Transverse colon (tissue), 4 donors: ENCODE measurements around the gene MAPKAPK2. TPM values are rescaled to one million over a fixed set of nuclear protein-coding genes. Genes with fewer than 3 reads are reported as not detected.

ENCODE experiments used
- DNase-seq: peaks from one replicate; pipeline ENCODE4 v3.0.0-alpha.2; 2019
- H3K27ac ChIP-seq, 4 donors: fragments of 200-600 bp; sonication (generic); 2 replicates each; pipeline ENCODE4 v1.5.1; 2016 to 2018; ENCODE audit warnings: inconsistent platforms in 4 of 4
- H3K27me3 ChIP-seq: fragments of 200-600 bp; sonication (generic); 2 replicates; pipeline ENCODE4 v1.5.1; 2017; ENCODE audit warnings: inconsistent platforms
- H3K36me3 ChIP-seq, 4 donors: fragments of 200-600 bp; sonication (generic); 2 replicates each; pipeline ENCODE4 v1.5.1; 2017 to 2019; ENCODE audit warnings: inconsistent platforms in 4 of 4
- H3K4me1 ChIP-seq, 4 donors: fragments of 200-600 bp; sonication (generic); 2 replicates each; pipeline ENCODE4 v1.5.1; 2017 to 2020; ENCODE audit warnings: inconsistent platforms in 4 of 4
- H3K4me3 ChIP-seq, 4 donors: fragments of 200-600 bp; sonication (generic); 1 replicate in 1 of 4; 2 replicates in 3 of 4; pipeline versions ENCODE4 v1.5.1 to v1.6.1; 2017 to 2019; ENCODE audit warnings: inconsistent platforms in 4 of 4
- H3K9me3 ChIP-seq, 2 donors: fragments of 200-600 bp; sonication (generic); 2 replicates each; pipeline ENCODE4 v1.5.1; 2017 to 2019; ENCODE audit warnings: inconsistent platforms in 2 of 2
- CTCF ChIP-seq, 5 experiments: fragments of 200-600 bp in 3 of 5; fragments of 450-650 bp in 2 of 5; sonication (generic) in 3 of 5; IDR thresholded peaks; 1 replicate in 2 of 5; 2 replicates in 3 of 5; pipeline ENCODE4 v1.5.1; 2016 to 2017; ENCODE audit warnings: antibody characterized with exemption in 5 of 5, inconsistent platforms in 3 of 5, mild to moderate bottlenecking in 2 of 5, moderate library complexity in 1 of 5
- EP300 ChIP-seq: sonication (generic); formaldehyde crosslinking; IDR thresholded peaks from one replicate; pipeline ENCODE4 v1.6.1; 2017; ENCODE audit warnings: antibody characterized with exemption, low read depth
- POLR2A ChIP-seq: fragments of 450-650 bp; IDR thresholded peaks from one replicate; pipeline ENCODE4 v1.6.1; 2016; ENCODE audit warnings: antibody characterized with exemption, mild to moderate bottlenecking, moderate library complexity
- POLR2AphosphoS5 ChIP-seq, 3 donors: sonication (generic); formaldehyde crosslinking; IDR thresholded peaks; one replicate each; pipeline ENCODE4 v1.6.1; 2016; ENCODE audit warnings: antibody characterized with exemption in 3 of 3
- WGBS, 2 donors: methylation state at CpG; one replicate each; pipeline ENCODE4 v1.1.5; 2018; ENCODE audit warnings: low coverage in 1 of 2; 5-methylcytosine and 5-hydroxymethylcytosine counted together
- in situ Hi-C, 4 donors: fragments of 200-750 bp; cut with MboI; loops; one replicate each; pipeline versions ENCODE4 v1.15.0 to v1.15.1; 2017; ENCODE audit warnings: low sequenced_read_pairs in 3 of 4, low pct_ligation_motif_present in 1 of 4, low pct_unique_long_range_greater_than_20kb in 1 of 4
- intact Hi-C: fragments of 100-400 bp; cut with DNase I; formaldehyde crosslinking; loops from one replicate; pipeline ENCODE4 v1.15.1; 2023; ENCODE audit warnings: low total_unique reads
- total RNA-seq, 4 donors: library from RNA; depleted of rRNA; stranded (reverse); fragments of >200 nt; gene quantifications; one replicate each; pipeline ENCODE4 v1.1.0, GENCODE V29; 2016

MAPKAPK2 gene
- total RNA-seq, 4 donors from 2014 or later = 47.0 to 74.8 (median 52.2) TPM

- H3K36me3 ChIP-seq = no peaks in the 10 kb centered on the region
- H3K4me1 ChIP-seq = peaks cover 0 to 18% (median 10%) of the 10 kb centered on the region in 4 donors
- no peak overlapping the region for H3K27ac ChIP-seq
- in situ Hi-C loops = no loop called here
- no peaks in the 10 kb centered on the region for H3K9me3 ChIP-seq
- H3K27me3 ChIP-seq = no peaks in the 10 kb centered on the region
- no peak overlapping the region for H3K4me3 ChIP-seq
- intact Hi-C loops = no loop called here
- WGBS, 2 donors = 77 to 100% methylated on average over 1 to 2 of the region's 2 CpGs
- TF ChIP-seq EP300 (no peak), POLR2AphosphoS5 (IDR thresholded peaks at IDR 0.05) (no peak), CTCF (IDR thresholded peaks at IDR 0.05) (no peak), POLR2A (no peak)
- no peak for DNase-seq
Observed at GRCh38 chr1:206654828-206655227, 29.9 kb upstream of the MAPKAPK2 start.

- intact Hi-C loops = no loop called here
- WGBS, 2 donors = 86 to 90% methylated on average over 2 to 4 of the region's 4 CpGs
- Histone ChIP-seq H3K4me1 (peaks cover 0 to 23% (median 14%) of the 10 kb centered on the region in 4 donors), H3K27me3 (no peaks in the 10 kb centered on the region), H3K27ac (no peak overlapping the region), H3K4me3 (no peak overlapping the region), H3K9me3 (no peaks in the 10 kb centered on the region), H3K36me3 (no peaks in the 10 kb centered on the region)
- TF ChIP-seq POLR2A (no peak), CTCF (IDR thresholded peaks at IDR 0.05) (no peak), POLR2AphosphoS5 (IDR thresholded peaks at IDR 0.05) (no peak), EP300 (no peak)
- DNase-seq = no peak
- in situ Hi-C loops = no loop called here
Observed at GRCh38 chr1:206655471-206655882, 29.2 kb upstream of the MAPKAPK2 start.

GRCh38 chr1:206656936-206657335 is 27.8 kb upstream of the MAPKAPK2 start:
- in situ Hi-C loops = no loop called here
- Histone ChIP-seq H3K27me3 (no peaks in the 10 kb centered on the region), H3K27ac (no peak overlapping the region), H3K9me3 (no peaks in the 10 kb centered on the region), H3K4me1 (peaks cover 0 to 23% (median 14%) of the 10 kb centered on the region in 4 donors), H3K4me3 (no peak overlapping the region), H3K36me3 (no peaks in the 10 kb centered on the region)
- intact Hi-C loops = no loop called here
- DNase-seq = no peak
- no peak for TF ChIP-seq POLR2A
- TF ChIP-seq POLR2AphosphoS5 (IDR thresholded peaks at IDR 0.05) = no peak
- no peak for TF ChIP-seq CTCF (IDR thresholded peaks at IDR 0.05)
- no peak for TF ChIP-seq EP300
- 85 to 100% methylated on average over 2 to 3 of the region's 3 CpGs for WGBS, 2 donors

- H3K4me3 ChIP-seq = no peak overlapping the region
- H3K9me3 ChIP-seq = no peaks in the 10 kb centered on the region
- intact Hi-C loops = no loop called here
- no peak for DNase-seq
- H3K36me3 ChIP-seq = no peaks in the 10 kb centered on the region
- no peak for TF ChIP-seq POLR2AphosphoS5 (IDR thresholded peaks at IDR 0.05)
- in situ Hi-C loops = no loop called here
- no peaks in the 10 kb centered on the region for H3K27me3 ChIP-seq
- WGBS, 2 donors = 40 to 45% methylated on average over 1 to 6 of the region's 6 CpGs
- H3K4me1 ChIP-seq = peaks cover 0 to 23% (median 14%) of the 10 kb centered on the region in 4 donors
- no peak overlapping the region for H3K27ac ChIP-seq
Observed at GRCh38 chr1:206657751-206658150, 27.0 kb upstream of the MAPKAPK2 start.
